ENCODE data around the gene PPP6R3. TPM values are rescaled to one million over a fixed set of nuclear protein-coding genes. Genes with fewer than 3 reads are reported as not detected.
"Not testable (repeated sequence)": the region's sequence is repeated elsewhere in the genome, so short reads cannot be mapped to it uniquely, and the experiment has no call there.

Gene PPP6R3
- polyA plus RNA-seq, 1 donor from 2014 or later = 111 TPM

GRCh38 chr11:68432874-68433273 is 27.7 kb upstream of the PPP6R3 start (continued):
- TF ChIP-seq TAF1 (IDR thresholded peaks at IDR 0.05; ENCODE audit: low read depth) = no peak
- TF ChIP-seq EP300 (conservative IDR thresholded peaks at IDR 0.05; ENCODE audit: poor library complexity, severe bottlenecking) = no peak

- Histone ChIP-seq H3K9me3 (ENCODE audit: low read length) (peaks cover 7% of the 10 kb centered on the region), H3K79me2 (replicated peaks; ENCODE audit: insufficient read depth, low read length) (no peaks in the 10 kb centered on the region), H2AFZ (ENCODE audit: low read depth, low read length) (no peak overlapping the region), H3K9ac (ENCODE audit: low read length) (no peak overlapping the region), H3K27ac (ENCODE audit: low read length) (no peak overlapping the region), H3K4me3 (ENCODE audit: low read length) (no peak overlapping the region), H3K27me3 (ENCODE audit: insufficient read depth, low read depth, low read length) (no peaks in the 10 kb centered on the region), H3F3A (ENCODE audit: insufficient read depth, low read length, poor library complexity, severe bottlenecking) (no peaks in the 10 kb centered on the region), H3K36me3 (ENCODE audit: insufficient read depth, low read length) (peaks cover 8% of the 10 kb centered on the region), H3K4me2 (ENCODE audit: low read length) (no peak overlapping the region), H4K20me1 (ENCODE audit: insufficient read depth) (no peaks in the 10 kb centered on the region), H3K9me2 (ENCODE audit: insufficient read depth, low read length) (no peaks in the 10 kb centered on the region)
- TF ChIP-seq REST (IDR thresholded peaks at IDR 0.05; ENCODE audit: borderline replicate concordance) (no peak), RAD21 (conservative IDR thresholded peaks at IDR 0.05) (no peak), TAF1 (IDR thresholded peaks at IDR 0.05; ENCODE audit: low read depth) (no peak), POLR2AphosphoS5 (IDR thresholded peaks at IDR 0.05) (no peak), EP300 (conservative IDR thresholded peaks at IDR 0.05; ENCODE audit: poor library complexity, severe bottlenecking) (no peak), SMC3 (conservative IDR thresholded peaks at IDR 0.05; ENCODE audit: poor library complexity) (no peak), CTCF (IDR thresholded peaks at IDR 0.05; ENCODE audit: poor library complexity, severe bottlenecking) (no peak), EZH2 (IDR thresholded peaks at IDR 0.05; ENCODE audit: borderline replicate concordance, insufficient read depth, low read length, poor library complexity, severe bottlenecking) (no peak)
Measured at GRCh38 chr11:68433541-68433940, 27.0 kb upstream of the PPP6R3 start.

- H3K9me3 ChIP-seq (ENCODE audit: low read length); H3K36me3 ChIP-seq (ENCODE audit: insufficient read depth, low read length); H3K4me2 ChIP-seq (ENCODE audit: low read length); H2AFZ ChIP-seq (ENCODE audit: low read depth, low read length); H3K9ac ChIP-seq (ENCODE audit: low read length); H3K4me3 ChIP-seq (ENCODE audit: low read length); H4K20me1 ChIP-seq (ENCODE audit: insufficient read depth); H3K79me2 ChIP-seq (replicated peaks; ENCODE audit: insufficient read depth, low read length); H3F3A ChIP-seq (ENCODE audit: insufficient read depth, low read length, poor library complexity, severe bottlenecking); H3K9me2 ChIP-seq (ENCODE audit: insufficient read depth, low read length); H3K27ac ChIP-seq (ENCODE audit: low read length); H3K27me3 ChIP-seq (ENCODE audit: insufficient read depth, low read depth, low read length): not testable (repeated sequence)
Measured at GRCh38 chr11:68434159-68434558, 26.4 kb upstream of the PPP6R3 start.

All from neural cell (in vitro differentiated cells).